HG03439 (cell line): Measurements from ENCODE around the gene ESR2.
"Not testable (repeated sequence)": the region's sequence is repeated elsewhere in the genome, so short reads cannot be mapped to it uniquely, and the experiment has no call there.

Source experiments
- ATAC-seq: cut with Tn5 transposase; IDR thresholded peaks from one replicate; pipeline ENCODE4 v1.9.1; 2021; ENCODE audit warnings: mild to moderate bottlenecking, moderate library complexity; ENCODE audit not compliant: unreplicated experiment

ESR2 gene

GRCh38 chr14:64049616-64050381 lies 244.4 kb downstream of the ESR2 start:
- no peak for ATAC-seq

GRCh38 chr14:64045091-64045490 lies 249.1 kb downstream of the ESR2 start:
- no peak for ATAC-seq

GRCh38 chr14:64043296-64043695 lies 250.9 kb downstream of the ESR2 start:
- not testable (repeated sequence) for ATAC-seq

- ATAC-seq, result no peak
Observed at GRCh38 chr14:64040044-64040443, 254.1 kb downstream of the ESR2 start.

- ATAC-seq, result no peak
Observed at GRCh38 chr14:64038841-64039542, 255.2 kb downstream of the ESR2 start.

GRCh38 chr14:64037869-64038745 lies 256.1 kb downstream of the ESR2 start:
- not testable (repeated sequence) for ATAC-seq

GRCh38 chr14:64035143-64035542 lies 259.0 kb downstream of the ESR2 start:
- ATAC-seq, result no peak
